Stimulated activated CD8-positive, alpha-beta memory T cell treated with anti-CD3 and anti-CD28 coated beads, Interleukin-7, amount 100 ng/mL, for 48 hours (primary cell): ENCODE measurements around the gene LRGUK.

Experiments used
- DNase-seq, 2 donors: peaks; one replicate each; pipeline ENCODE4 v3.0.0-alpha.2; 2020; ENCODE audit warnings: low read depth in 1 of 2; ENCODE audit errors: extremely low read depth in 1 of 2

LRGUK gene

GRCh38 chr7:134122980-134123379 is 4.2 kb upstream of the LRGUK start:
- no peak for DNase-seq

GRCh38 chr7:134126146-134126545 is 994 bp upstream of the LRGUK start:
- DNase-seq: no peak

- no peak for DNase-seq
Observed at GRCh38 chr7:134126596-134126965, 559 bp upstream of the LRGUK start.

DNA sequence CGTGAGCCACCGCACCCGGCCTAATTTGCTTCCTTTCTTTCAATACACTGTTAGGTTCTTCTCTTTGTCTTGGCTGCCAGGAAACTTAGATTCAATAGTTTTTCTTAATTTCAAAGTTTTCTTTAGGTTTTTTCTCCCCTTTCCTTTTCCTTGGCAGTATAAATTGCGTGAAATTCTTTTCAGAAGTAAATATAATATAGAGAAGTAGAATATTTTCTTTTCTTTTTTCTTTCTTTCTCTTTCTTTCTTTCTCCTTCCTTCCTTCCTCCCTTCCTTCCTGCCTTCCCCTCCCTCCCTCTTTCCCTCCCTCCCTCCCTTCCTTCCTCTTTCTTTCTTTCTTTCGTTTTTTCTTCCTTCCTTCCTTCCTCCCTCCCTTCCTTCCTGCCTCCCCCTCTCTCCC is 1.7 kb downstream of the LRGUK start:
- no peak for DNase-seq

GRCh38 chr7:134129856-134130523 is 2.9 kb downstream of the LRGUK start:
- no peak for DNase-seq

GRCh38 chr7:134134004-134134403 is 6.9 kb downstream of the LRGUK start:
- DNase-seq: no peak

DNA sequence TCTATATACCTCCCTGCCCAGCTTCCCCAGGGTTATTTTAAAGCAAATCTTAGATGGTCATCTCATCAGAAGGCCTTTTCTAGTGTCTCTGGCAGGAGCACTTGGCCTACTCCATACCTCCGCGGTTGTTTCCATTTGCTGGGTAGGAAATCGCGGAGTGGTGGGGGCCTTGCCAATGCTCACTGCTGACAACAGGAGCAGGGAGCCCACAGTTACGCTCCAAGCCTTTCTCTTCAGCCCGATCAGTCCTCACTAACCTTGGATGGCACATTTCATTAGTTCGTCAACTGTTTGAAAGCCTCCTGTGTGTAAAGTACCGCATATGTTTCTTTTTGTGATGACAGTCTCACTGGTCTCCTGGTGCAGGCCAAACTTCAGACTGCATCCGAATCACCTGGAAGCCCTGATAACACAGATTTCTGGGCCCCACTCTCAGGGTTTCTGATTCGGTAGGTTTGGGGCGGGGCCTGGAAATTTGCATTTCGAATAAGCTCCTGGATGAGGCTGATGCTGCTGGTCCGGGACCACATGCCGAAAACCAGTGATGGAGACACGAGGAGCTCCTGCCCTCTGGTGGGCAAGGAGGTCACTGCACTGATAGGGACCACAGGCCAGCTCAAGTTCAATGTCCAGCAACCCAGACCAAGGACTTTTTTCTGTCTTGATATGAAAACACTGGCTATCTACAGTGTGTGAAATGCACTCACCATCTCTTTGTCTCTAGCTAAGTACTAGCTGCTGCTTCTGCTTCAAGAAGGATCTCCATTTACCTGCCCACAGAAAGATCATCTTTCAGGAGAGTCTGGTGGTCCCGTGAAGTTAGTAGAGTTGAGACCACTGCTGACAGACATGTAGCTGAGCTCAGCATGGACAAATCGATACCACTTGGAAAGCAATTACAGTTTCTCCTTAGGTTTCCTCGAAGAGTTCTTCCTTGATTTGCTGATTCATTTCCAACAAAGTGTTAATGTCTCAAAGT is 14.0 kb downstream of the LRGUK start:
- DNase-seq: peak; percentile 10 to 11

DNA sequence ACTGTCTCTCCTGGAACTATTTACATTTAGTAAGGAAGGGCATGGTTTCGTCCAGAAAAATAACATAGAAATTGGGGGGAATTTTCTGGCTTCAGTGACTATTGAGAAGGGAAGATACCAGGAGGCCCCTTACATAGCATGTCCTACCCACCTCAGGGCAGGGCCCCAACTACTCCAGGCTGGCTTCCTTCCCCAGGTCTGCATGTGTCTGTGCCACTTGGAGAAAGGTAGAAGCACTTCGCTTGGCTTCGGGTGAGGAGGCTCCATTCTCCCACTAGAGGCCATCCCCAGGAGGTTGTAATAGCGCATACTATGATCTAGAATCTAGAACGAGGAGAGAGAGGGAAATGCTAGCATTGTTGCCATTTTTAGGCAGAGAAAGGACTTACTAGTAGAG is 14.7 kb downstream of the LRGUK start:
- DNase-seq: no peak

GRCh38 chr7:134153493-134154136 is 26.5 kb downstream of the LRGUK start:
- DNase-seq: no peak

GRCh38 chr7:134154581-134155130 is 27.5 kb downstream of the LRGUK start:
- no peak for DNase-seq

- no peak for DNase-seq
Observed at GRCh38 chr7:134155206-134155605, 28.1 kb downstream of the LRGUK start.

GRCh38 chr7:134155871-134156270 is 28.7 kb downstream of the LRGUK start:
- DNase-seq: no peak

- DNase-seq: no peak
Observed at GRCh38 chr7:134165252-134165651, 38.1 kb downstream of the LRGUK start.

- DNase-seq: no peak
Observed at GRCh38 chr7:134167250-134167649, 40.1 kb downstream of the LRGUK start.

GRCh38 chr7:134167841-134168240 is 40.7 kb downstream of the LRGUK start:
- DNase-seq: no peak

GRCh38 chr7:134174795-134175261 is 47.7 kb downstream of the LRGUK start:
- no peak for DNase-seq

- DNase-seq: no peak
Observed at GRCh38 chr7:134175334-134176036, 48.3 kb downstream of the LRGUK start.

GRCh38 chr7:134176037-134176350 is 48.9 kb downstream of the LRGUK start:
- DNase-seq: no peak

DNA sequence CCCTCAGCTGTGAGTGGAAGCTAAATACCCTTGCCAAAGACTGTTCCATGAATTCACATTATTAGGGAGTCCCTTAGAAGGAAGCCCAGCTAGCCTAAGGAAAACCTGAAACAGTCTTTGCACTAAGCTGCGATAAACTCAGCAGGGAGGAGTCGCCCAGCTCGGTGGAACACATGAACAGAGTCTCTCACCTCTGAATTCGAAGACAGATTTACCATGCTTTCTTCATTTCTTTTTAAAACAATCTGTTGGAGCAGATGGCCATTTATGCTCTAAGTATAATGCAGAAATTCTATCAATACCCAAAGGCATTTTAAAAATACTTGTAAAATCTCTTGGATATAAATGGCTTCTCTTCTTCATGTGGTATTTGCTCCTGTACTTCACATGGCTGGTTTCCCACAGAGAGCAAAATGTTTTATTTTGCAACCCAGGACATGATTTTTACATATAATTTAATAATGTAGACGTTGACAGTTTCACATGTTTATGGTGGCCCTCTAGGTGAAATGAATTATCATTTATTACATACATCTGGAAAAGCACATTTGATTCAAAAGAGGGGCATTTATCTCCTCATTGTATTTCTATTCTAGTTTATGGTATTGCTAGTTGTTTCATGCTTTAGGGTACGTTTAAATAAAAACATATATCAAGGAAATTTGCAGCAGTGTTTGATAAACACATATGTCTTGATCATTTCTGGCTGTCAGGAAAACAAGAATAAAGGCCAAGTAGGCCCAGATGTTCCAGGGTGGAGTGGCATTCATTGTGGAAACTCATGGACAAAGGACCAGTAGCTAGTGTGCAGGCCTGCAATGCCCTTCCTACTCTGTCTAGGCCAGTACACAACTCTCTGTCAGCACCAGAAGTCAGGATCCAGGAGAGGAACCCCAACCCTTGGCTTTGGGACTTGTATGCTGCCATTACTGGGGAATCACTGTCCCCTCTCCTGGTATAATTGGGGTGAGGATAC is 52.2 kb downstream of the LRGUK start:
- DNase-seq: no peak

DNA sequence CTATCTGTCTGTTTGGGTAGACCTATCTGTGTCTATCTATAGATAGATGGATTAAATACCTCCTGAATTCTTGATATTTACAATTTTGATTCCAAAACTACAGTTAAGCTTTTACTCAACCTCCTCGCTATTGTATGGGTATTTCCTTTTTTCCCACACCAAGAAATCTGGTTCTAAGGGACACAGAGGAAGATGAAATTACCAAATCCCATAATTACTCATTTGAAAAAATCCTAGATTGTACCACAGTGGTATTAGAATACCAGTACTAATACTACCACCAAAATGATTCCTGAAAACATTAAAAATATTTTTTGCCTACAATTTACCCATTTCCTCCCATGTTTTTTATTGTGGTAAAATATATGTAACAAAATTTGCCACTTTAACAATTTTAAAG is 53.2 kb downstream of the LRGUK start:
- DNase-seq: no peak
